Spleen (tissue), 11 donors: ENCODE results near the gene UBE4A. TPM values are rescaled to one million over a fixed set of nuclear protein-coding genes. Genes with fewer than 3 reads are reported as not detected.
A peak's percentile ranks its signal among the peaks of the same experiment; 100 is the strongest.

Experiments
- DNase-seq: peaks from one replicate; pipeline ENCODE4 v3.0.0-alpha.2; 2020
- H3K27ac ChIP-seq, 8 donors: fragments of 200-600 bp; sonication (generic) in 7 of 8; 1 replicate in 4 of 8; 2 replicates in 4 of 8; pipeline versions ENCODE4 v1.5.0 to v1.8.0; 2016 to 2021; ENCODE audit warnings: inconsistent platforms in 4 of 8, mild to moderate bottlenecking in 4 of 8, moderate library complexity in 1 of 8
- H3K27me3 ChIP-seq, 7 donors: fragments of 200-600 bp; sonication (generic) in 6 of 7; replicated peaks in 1 of 7; 1 replicate in 4 of 7; 2 replicates in 3 of 7; pipeline versions ENCODE4 v1.5.0 to v1.8.0; 2016 to 2021; ENCODE audit warnings: inconsistent platforms in 3 of 7, mild to moderate bottlenecking in 1 of 7
- H3K36me3 ChIP-seq, 6 donors: fragments of 200-600 bp; sonication (generic) in 5 of 6; 1 replicate in 4 of 6; 2 replicates in 2 of 6; pipeline versions ENCODE4 v1.5.0 to v1.8.0; 2016 to 2021; ENCODE audit warnings: inconsistent platforms in 2 of 6
- H3K4me1 ChIP-seq, 6 donors: fragments of 200-600 bp; sonication (generic) in 5 of 6; 1 replicate in 3 of 6; 2 replicates in 3 of 6; pipeline versions ENCODE4 v1.5.0 to v1.8.0; 2016 to 2021; ENCODE audit warnings: inconsistent platforms in 3 of 6
- H3K4me3 ChIP-seq, 8 donors: fragments of 200-600 bp; sonication (generic) in 7 of 8; 1 replicate in 4 of 8; 2 replicates in 4 of 8; pipeline versions ENCODE4 v1.5.0 to v1.8.0; 2016 to 2021; ENCODE audit warnings: inconsistent platforms in 4 of 8, mild to moderate bottlenecking in 4 of 8, moderate library complexity in 2 of 8
- H3K9me3 ChIP-seq, 8 donors: fragments of 200-600 bp; sonication (generic) in 7 of 8; 1 replicate in 4 of 8; 2 replicates in 4 of 8; pipeline versions ENCODE4 v1.5.0 to v1.8.0; 2016 to 2021; ENCODE audit warnings: inconsistent platforms in 4 of 8
- POLR2A ChIP-seq, 3 donors: fragments of 450-650 bp; IDR thresholded peaks; one replicate each; pipeline ENCODE4 v1.5.1; 2017; ENCODE audit warnings: antibody characterized with exemption in 3 of 3, mild to moderate bottlenecking in 1 of 3
- POLR2AphosphoS5 ChIP-seq, 3 donors: sonication (generic); formaldehyde crosslinking; IDR thresholded peaks; one replicate each; pipeline ENCODE4 v1.5.1; 2017; ENCODE audit warnings: antibody characterized with exemption in 3 of 3
- WGBS, 5 donors: extraction: QIAGEN DNeasy Blood & Tissue Kit in 3 of 5; methylation state at CpG; one replicate each; pipeline versions ENCODE4 v1.1.5 to v1.1.7; 2013 to 2018; 5-methylcytosine and 5-hydroxymethylcytosine counted together
- intact Hi-C: fragments of 100-400 bp; cut with DNase I; formaldehyde crosslinking; loops from one replicate; pipeline ENCODE4 v1.15.0; 2023; ENCODE audit warnings: low total_unique reads
- polyA plus RNA-seq, 3 donors: library from polyadenylated mRNA; stranded (reverse); fragments of 200-250 nt; gene quantifications; one replicate each; pipeline ENCODE4 v1.2.1, GENCODE V29; 2013
- total RNA-seq, 7 donors: library from RNA; depleted of rRNA in 3 of 7; stranded (reverse); fragments of >200 nt in 3 of 7; fragmentation: NEBNext Ultra II Directional in 4 of 7; extraction: Animal tissue kit (Norgen Biotek cat#: 25700) in 4 of 7; gene quantifications; one replicate each; pipeline versions ENCODE4 v1.1.0 to v1.2.1, GENCODE V29; 2016 to 2021
- TF ChIP-seq, protein P1 (sequence below), 11 experiments: fragments of 200-600 bp in 7 of 11; fragments of 450-650 bp in 4 of 11; sonication (generic) in 4 of 11; IDR thresholded peaks in 8 of 11; conservative IDR thresholded peaks in 3 of 11; 1 replicate in 7 of 11; 2 replicates in 4 of 11; pipeline versions ENCODE4 v1.4.0 to v1.8.0; 2016 to 2021; ENCODE audit warnings: antibody characterized with exemption in 11 of 11, inconsistent platforms in 4 of 11, mild to moderate bottlenecking in 1 of 11
- donor health status: healthy with polysubstance abuse.
- donor health status: DM: no; HTN: no; CAD: no; lungs with moderate emphysema.
- donor health status: DM: no; HTN: no; CAD: no.
- donor health status: Bipolar disorder and iron deficiency.
- donor health status: healthy.
- donor health status: DM: no; HTN: no; CAD: no.
- donor health status: DM: yes; HTN: yes; CAD: no.

The UBE4A gene
- total and polyA plus RNA-seq, 10 donors, result 13.0 to 55.6 (median 40.7) TPM

- peaks cover 24 to 63% (median 47%) of the 10 kb centered on the region in 6 donors for H3K4me1 ChIP-seq
- WGBS, 5 donors, result 1 to 2% (median 1%) methylated on average over 30 to 83 of the region's 83 CpGs
Observed at GRCh38 chr11:118435893-118436624, 76.7 kb downstream of the UBE4A start, which contains the start of gene KMT2A. KMT2A (plus strand) TSS chr11:118436492; CDS start chr11:118436513, 21 bp downstream.

GRCh38 chr11:118436639-118437207 lies 77.3 kb downstream of the UBE4A start:
- Histone ChIP-seq H3K4me1 (peaks cover 30 to 70% (median 54%) of the 10 kb centered on the region in 6 donors), H3K9me3 (no peaks in the 10 kb centered on the region), H3K4me3 (peak overlapping the region; percentile 62 to 98 (median 94)), H3K27ac (peak overlapping the region; percentile 88 to 96 (median 93)), H3K27me3 (peaks cover 0 to 3% (median 0%) of the 10 kb centered on the region in 7 donors), H3K36me3 (no peaks in the 10 kb centered on the region)
- peak; percentile 90 for DNase-seq
- intact Hi-C loops, result no loop called here
- 0 to 2% (median 1%) methylated on average over 10 to 55 of the region's 55 CpGs for WGBS, 5 donors
- TF ChIP-seq, protein P1, sequence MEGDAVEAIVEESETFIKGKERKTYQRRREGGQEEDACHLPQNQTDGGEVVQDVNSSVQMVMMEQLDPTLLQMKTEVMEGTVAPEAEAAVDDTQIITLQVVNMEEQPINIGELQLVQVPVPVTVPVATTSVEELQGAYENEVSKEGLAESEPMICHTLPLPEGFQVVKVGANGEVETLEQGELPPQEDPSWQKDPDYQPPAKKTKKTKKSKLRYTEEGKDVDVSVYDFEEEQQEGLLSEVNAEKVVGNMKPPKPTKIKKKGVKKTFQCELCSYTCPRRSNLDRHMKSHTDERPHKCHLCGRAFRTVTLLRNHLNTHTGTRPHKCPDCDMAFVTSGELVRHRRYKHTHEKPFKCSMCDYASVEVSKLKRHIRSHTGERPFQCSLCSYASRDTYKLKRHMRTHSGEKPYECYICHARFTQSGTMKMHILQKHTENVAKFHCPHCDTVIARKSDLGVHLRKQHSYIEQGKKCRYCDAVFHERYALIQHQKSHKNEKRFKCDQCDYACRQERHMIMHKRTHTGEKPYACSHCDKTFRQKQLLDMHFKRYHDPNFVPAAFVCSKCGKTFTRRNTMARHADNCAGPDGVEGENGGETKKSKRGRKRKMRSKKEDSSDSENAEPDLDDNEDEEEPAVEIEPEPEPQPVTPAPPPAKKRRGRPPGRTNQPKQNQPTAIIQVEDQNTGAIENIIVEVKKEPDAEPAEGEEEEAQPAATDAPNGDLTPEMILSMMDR (IDR thresholded peaks at IDR 0.05 in 8 of 11, conservative IDR thresholded peaks at IDR 0.05 in 3 of 11), result no peak
- TF ChIP-seq POLR2AphosphoS5 (IDR thresholded peaks at IDR 0.05), result no peak
- TF ChIP-seq POLR2A (IDR thresholded peaks at IDR 0.05), result no peak

More at GRCh38 chr11:118435893-118436624, 76.7 kb downstream of the UBE4A start, which contains the start of gene KMT2A:
- peak within 1 kb of the TSS; percentile 62 to 98 (median 94) for H3K4me3 ChIP-seq
- TF ChIP-seq POLR2AphosphoS5 (IDR thresholded peaks at IDR 0.05) (peak; percentile 71 to 75 (median 71)), POLR2A (IDR thresholded peaks at IDR 0.05) (peak in 1 of 3 donors; percentile 95)
- TF ChIP-seq, protein P1 (IDR thresholded peaks at IDR 0.05 in 8 of 11, conservative IDR thresholded peaks at IDR 0.05 in 3 of 11), result peak in 6 of 11 experiments; percentile 10 to 70 (median 26)
- H3K9me3 ChIP-seq, result no peaks in the 10 kb centered on the region
- H3K27ac ChIP-seq, result peak within 1 kb of the TSS; percentile 88 to 96 (median 93)
- H3K36me3 ChIP-seq, result no peaks in the 10 kb centered on the region
- DNase-seq, result peak; percentile 96
- H3K27me3 ChIP-seq, result peaks cover 0 to 3% (median 0%) of the 10 kb centered on the region in 7 donors
- intact Hi-C loops, result no loop called here

GRCh38 chr11:118437208-118438125 lies 78.1 kb downstream of the UBE4A start:
- TF ChIP-seq POLR2A (IDR thresholded peaks at IDR 0.05) (no peak), POLR2AphosphoS5 (IDR thresholded peaks at IDR 0.05) (peak in 1 of 3 donors; percentile 6)
- no peaks in the 10 kb centered on the region for H3K9me3 ChIP-seq
- H3K4me1 ChIP-seq, result peaks cover 37 to 77% (median 62%) of the 10 kb centered on the region in 6 donors
- peak overlapping the region; percentile 62 to 98 (median 94) for H3K4me3 ChIP-seq
- WGBS, 5 donors, result 0 to 2% (median 2%) methylated on average over 27 to 28 of the region's 28 CpGs
- H3K27me3 ChIP-seq, result peaks cover 0 to 3% (median 0%) of the 10 kb centered on the region in 7 donors
- peak overlapping the region; percentile 88 to 96 (median 93) for H3K27ac ChIP-seq
- no peaks in the 10 kb centered on the region for H3K36me3 ChIP-seq
- intact Hi-C loops, result no loop called here
- DNase-seq, result peak; percentile 85

DNA sequence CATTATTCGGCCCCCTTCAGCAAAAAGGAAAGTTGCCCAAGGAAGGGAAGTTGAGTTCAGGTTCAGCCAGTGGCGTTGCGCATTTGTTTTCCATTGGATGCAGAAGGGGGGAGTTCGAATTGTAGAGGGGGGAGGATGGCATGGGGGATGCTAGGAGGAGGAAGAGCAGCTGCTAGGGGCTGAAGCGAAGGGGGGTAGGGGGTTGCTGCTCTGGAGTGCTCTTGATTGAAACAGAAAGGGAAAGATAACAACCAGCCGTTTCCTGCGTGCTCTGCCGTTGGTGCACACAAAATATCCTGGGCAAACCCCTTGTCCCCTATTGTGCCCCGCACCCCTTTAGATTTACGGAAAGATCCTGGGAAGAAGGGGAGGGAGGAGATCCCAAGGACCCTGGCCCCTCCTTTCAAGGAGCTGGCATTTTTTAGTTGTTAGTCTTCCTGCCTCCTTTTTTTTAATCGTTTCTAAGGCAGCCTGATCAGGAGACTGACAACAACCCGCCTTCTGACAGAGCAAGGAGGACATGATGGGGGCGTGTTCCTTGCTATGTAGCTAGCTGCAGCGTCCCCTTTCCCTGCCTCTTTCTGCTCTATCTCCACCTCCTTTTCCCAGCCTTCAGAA lies 79.0 kb downstream of the UBE4A start:
- Histone ChIP-seq H3K36me3 (no peaks in the 10 kb centered on the region), H3K27me3 (peaks cover 0 to 3% (median 0%) of the 10 kb centered on the region in 7 donors), H3K9me3 (no peaks in the 10 kb centered on the region), H3K4me1 (peaks cover 46 to 87% (median 71%) of the 10 kb centered on the region in 6 donors), H3K4me3 (peak overlapping the region; percentile 62 to 98 (median 94)), H3K27ac (peak overlapping the region; percentile 88 to 96 (median 93))
- WGBS, 5 donors, result 0 to 1% (median 0%) methylated on average over 13 to 14 of the region's 14 CpGs
- DNase-seq, result peak; percentile 75
- TF ChIP-seq, protein P1 (IDR thresholded peaks at IDR 0.05 in 8 of 11, conservative IDR thresholded peaks at IDR 0.05 in 3 of 11), result no peak
- TF ChIP-seq POLR2AphosphoS5 (IDR thresholded peaks at IDR 0.05), result peak in 1 of 3 donors; percentile 14
- intact Hi-C loops, result no loop called here
